HepG2 (cell line): Measurements from ENCODE around the gene ATP6V1G2. TPM values are rescaled to one million over a fixed set of nuclear protein-coding genes. Genes with fewer than 3 reads are reported as not detected.
A peak's percentile ranks its signal among the peaks of the same experiment; 100 is the strongest.

Experiments
- ERF ChIP-seq: IDR thresholded peaks from 2 replicates; pipeline ENCODE4 v1.6.1; 2018; ENCODE audit warnings: missing biosample characterization, missing genetic modification reagents
- KLF16 ChIP-seq, 2 experiments: sonication (generic) in 1 of 2; formaldehyde crosslinking in 1 of 2; IDR thresholded peaks; 2 replicates each; pipeline versions ENCODE4 v1.6.1 to v1.8.0; 2016 to 2023; ENCODE audit warnings: missing genetic modification reagents in 2 of 2, missing compliant biosample characterization in 1 of 2
- NAIF1 ChIP-seq: sonication (generic); formaldehyde crosslinking; IDR thresholded peaks from 2 replicates; pipeline ENCODE4 v1.5.0; 2020; ENCODE audit warnings: mild to moderate bottlenecking, missing genetic modification reagents, borderline replicate concordance
- TAF1 ChIP-seq: sonication (generic); formaldehyde crosslinking; IDR thresholded peaks from 2 replicates; pipeline ENCODE4 v1.4.0; 2020; ENCODE audit warnings: missing genetic modification reagents
- ZNF253 ChIP-seq: sonication (generic); formaldehyde crosslinking; IDR thresholded peaks from 2 replicates; pipeline ENCODE4 v1.8.0; 2022; ENCODE audit warnings: mild to moderate bottlenecking, missing genetic modification reagents, borderline replicate concordance
- ZNF451 ChIP-seq: sonication (generic); formaldehyde crosslinking; IDR thresholded peaks from 2 replicates; pipeline ENCODE4 v1.5.0; 2020; ENCODE audit warnings: mild to moderate bottlenecking, missing genetic modification reagents
- ZSCAN30 ChIP-seq: sonication (generic); formaldehyde crosslinking; IDR thresholded peaks from 2 replicates; pipeline ENCODE4 v1.5.0; 2020; ENCODE audit warnings: mild to moderate bottlenecking, missing genetic modification reagents
- polyA plus RNA-seq, 8 experiments: library from polyadenylated mRNA; depleted of rRNA in 3 of 8; stranded (reverse) in 7 of 8; unstranded in 1 of 8; fragments of >200 nt; fragmentation: Illumina TruSeq in 4 of 8; extraction: Trizol in 4 of 8; gene quantifications; 2 replicates each; pipeline versions ENCODE4 v1.2.1 to v1.2.3, GENCODE V29; 2011 to 2016; ENCODE audit warnings: low read depth in 4 of 8, missing spikeins in 1 of 8, mixed read lengths in 1 of 8; ENCODE audit not compliant: insufficient read depth in 1 of 8
- total RNA-seq, 5 experiments: library from RNA; depleted of rRNA; stranded (reverse); fragments of >200 nt; fragmentation: Illumina TruSeq; extraction: Trizol; gene quantifications; 2 replicates each; pipeline ENCODE4 v1.2.3, GENCODE V29; 2016; ENCODE audit warnings: low read depth in 1 of 5
- TF ChIP-seq, protein P1 (sequence below), 2 experiments: sonication (generic) in 1 of 2; formaldehyde crosslinking in 1 of 2; IDR thresholded peaks; 2 replicates each; pipeline versions ENCODE4 v1.4.0 to v1.6.1; 2018 to 2020; ENCODE audit warnings: missing genetic modification reagents in 2 of 2, borderline replicate concordance in 1 of 2, low read depth in 1 of 2, mild to moderate bottlenecking in 1 of 2, missing biosample characterization in 1 of 2
- TF ChIP-seq, protein P2 (sequence below): sonication (generic); formaldehyde crosslinking; IDR thresholded peaks from 2 replicates; pipeline ENCODE4 v1.8.1; 2023; ENCODE audit warnings: mild to moderate bottlenecking, missing genetic modification reagents, borderline replicate concordance
- TF ChIP-seq, protein P3 (sequence below): sonication (generic); formaldehyde crosslinking; IDR thresholded peaks from 2 replicates; pipeline ENCODE4 v1.5.0; 2020; ENCODE audit warnings: mild to moderate bottlenecking, missing genetic modification reagents, borderline replicate concordance
- TF ChIP-seq, protein P4 (sequence below): sonication (generic); formaldehyde crosslinking; IDR thresholded peaks from 2 replicates; pipeline ENCODE4 v1.8.0; 2022; ENCODE audit warnings: missing genetic modification reagents, mild to moderate bottlenecking, inconsistent platforms, borderline replicate concordance
- TF ChIP-seq, protein P5 (sequence below): IDR thresholded peaks from 2 replicates; pipeline ENCODE4 v1.6.1; 2016; ENCODE audit warnings: control low read depth

ATP6V1G2 gene
- total and polyA plus RNA-seq, 2 of the 13 experiments (the other 11 are each of a cell fraction or from before 2014, with no cell fraction given): 0.27 to 0.83 TPM

DNA sequence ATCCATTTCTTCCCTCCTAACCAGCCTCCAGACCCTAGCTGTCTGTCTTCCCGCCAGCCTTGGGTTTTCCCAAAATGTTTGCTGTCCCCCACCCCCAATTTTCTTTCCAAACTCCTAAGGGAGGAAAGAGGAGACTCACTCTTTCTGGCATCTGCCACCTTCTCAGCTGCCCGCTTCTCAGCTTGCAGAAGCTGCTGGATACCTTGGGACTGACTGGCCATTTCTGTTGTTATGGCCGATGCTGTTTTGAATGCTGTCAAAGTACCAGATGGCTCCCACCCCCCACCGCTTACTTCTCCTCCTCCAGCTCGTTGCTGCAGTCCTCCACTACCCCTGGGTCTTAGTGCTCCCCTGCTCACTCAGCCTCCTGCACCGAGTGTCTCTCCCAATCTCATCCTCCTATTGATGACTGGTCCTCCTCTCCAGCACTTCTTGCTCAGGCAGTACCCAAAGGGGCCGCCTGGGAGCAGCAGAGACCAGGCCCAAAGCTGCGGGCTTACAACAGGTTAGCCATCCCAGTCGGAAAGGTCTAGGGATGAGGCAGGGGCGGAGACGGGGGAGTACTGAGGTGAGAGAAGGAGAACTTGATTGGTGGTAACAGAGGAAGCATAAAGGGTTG is at the start of gene ATP6V1G2 (continued):
- TF ChIP-seq, protein P1, sequence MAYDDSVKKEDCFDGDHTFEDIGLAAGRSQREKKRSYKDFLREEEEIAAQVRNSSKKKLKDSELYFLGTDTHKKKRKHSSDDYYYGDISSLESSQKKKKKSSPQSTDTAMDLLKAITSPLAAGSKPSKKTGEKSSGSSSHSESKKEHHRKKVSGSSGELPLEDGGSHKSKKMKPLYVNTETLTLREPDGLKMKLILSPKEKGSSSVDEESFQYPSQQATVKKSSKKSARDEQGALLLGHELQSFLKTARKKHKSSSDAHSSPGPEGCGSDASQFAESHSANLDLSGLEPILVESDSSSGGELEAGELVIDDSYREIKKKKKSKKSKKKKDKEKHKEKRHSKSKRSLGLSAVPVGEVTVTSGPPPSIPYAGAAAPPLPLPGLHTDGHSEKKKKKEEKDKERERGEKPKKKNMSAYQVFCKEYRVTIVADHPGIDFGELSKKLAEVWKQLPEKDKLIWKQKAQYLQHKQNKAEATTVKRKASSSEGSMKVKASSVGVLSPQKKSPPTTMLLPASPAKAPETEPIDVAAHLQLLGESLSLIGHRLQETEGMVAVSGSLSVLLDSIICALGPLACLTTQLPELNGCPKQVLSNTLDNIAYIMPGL (CRISPR knock-in tag; IDR thresholded peaks at IDR 0.05; ENCODE audit: borderline replicate concordance in 1 of 2, low read depth in 1 of 2): peak; percentile 31 to 85
- TF ChIP-seq KLF16 (CRISPR knock-in tag; IDR thresholded peaks at IDR 0.05): peak in 1 of 2 experiments; percentile 30; a peak in 1 of 4 replicates
- TF ChIP-seq NAIF1 (CRISPR knock-in tag): no peak
- 0 out of 2 replicates have a peak, but pooled peaks have one; percentile 55 for TF ChIP-seq ZNF451 (CRISPR knock-in tag)
- TF ChIP-seq, protein P2, sequence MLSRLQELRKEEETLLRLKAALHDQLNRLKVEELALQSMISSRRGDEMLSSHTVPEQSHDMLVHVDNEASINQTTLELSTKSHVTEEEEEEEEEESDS: no peak
- TF ChIP-seq, protein P3, sequence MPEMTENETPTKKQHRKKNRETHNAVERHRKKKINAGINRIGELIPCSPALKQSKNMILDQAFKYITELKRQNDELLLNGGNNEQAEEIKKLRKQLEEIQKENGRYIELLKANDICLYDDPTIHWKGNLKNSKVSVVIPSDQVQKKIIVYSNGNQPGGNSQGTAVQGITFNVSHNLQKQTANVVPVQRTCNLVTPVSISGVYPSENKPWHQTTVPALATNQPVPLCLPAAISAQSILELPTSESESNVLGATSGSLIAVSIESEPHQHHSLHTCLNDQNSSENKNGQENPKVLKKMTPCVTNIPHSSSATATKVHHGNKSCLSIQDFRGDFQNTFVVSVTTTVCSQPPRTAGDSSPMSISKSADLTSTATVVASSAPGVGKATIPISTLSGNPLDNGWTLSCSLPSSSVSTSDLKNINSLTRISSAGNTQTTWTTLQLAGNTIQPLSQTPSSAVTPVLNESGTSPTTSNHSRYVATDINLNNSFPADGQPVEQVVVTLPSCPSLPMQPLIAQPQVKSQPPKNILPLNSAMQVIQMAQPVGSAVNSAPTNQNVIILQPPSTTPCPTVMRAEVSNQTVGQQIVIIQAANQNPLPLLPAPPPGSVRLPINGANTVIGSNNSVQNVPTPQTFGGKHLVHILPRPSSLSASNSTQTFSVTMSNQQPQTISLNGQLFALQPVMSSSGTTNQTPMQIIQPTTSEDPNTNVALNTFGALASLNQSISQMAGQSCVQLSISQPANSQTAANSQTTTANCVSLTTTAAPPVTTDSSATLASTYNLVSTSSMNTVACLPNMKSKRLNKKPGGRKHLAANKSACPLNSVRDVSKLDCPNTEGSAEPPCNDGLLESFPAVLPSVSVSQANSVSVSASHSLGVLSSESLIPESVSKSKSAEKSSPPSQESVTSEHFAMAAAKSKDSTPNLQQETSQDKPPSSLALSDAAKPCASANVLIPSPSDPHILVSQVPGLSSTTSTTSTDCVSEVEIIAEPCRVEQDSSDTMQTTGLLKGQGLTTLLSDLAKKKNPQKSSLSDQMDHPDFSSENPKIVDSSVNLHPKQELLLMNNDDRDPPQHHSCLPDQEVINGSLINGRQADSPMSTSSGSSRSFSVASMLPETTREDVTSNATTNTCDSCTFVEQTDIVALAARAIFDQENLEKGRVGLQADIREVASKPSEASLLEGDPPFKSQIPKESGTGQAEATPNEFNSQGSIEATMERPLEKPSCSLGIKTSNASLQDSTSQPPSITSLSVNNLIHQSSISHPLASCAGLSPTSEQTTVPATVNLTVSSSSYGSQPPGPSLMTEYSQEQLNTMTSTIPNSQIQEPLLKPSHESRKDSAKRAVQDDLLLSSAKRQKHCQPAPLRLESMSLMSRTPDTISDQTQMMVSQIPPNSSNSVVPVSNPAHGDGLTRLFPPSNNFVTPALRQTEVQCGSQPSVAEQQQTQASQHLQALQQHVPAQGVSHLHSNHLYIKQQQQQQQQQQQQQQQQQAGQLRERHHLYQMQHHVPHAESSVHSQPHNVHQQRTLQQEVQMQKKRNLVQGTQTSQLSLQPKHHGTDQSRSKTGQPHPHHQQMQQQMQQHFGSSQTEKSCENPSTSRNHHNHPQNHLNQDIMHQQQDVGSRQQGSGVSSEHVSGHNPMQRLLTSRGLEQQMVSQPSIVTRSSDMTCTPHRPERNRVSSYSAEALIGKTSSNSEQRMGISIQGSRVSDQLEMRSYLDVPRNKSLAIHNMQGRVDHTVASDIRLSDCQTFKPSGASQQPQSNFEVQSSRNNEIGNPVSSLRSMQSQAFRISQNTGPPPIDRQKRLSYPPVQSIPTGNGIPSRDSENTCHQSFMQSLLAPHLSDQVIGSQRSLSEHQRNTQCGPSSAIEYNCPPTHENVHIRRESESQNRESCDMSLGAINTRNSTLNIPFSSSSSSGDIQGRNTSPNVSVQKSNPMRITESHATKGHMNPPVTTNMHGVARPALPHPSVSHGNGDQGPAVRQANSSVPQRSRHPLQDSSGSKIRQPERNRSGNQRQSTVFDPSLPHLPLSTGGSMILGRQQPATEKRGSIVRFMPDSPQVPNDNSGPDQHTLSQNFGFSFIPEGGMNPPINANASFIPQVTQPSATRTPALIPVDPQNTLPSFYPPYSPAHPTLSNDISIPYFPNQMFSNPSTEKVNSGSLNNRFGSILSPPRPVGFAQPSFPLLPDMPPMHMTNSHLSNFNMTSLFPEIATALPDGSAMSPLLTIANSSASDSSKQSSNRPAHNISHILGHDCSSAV: no peak
- peak; percentile 56; the same call in 1 of the 2 replicates for TF ChIP-seq ERF (CRISPR knock-in tag)
- no peak for TF ChIP-seq TAF1 (CRISPR knock-in tag)
- no peak for TF ChIP-seq ZNF253 (CRISPR knock-in tag)
- TF ChIP-seq ZSCAN30: no peak
- TF ChIP-seq, protein P4, sequence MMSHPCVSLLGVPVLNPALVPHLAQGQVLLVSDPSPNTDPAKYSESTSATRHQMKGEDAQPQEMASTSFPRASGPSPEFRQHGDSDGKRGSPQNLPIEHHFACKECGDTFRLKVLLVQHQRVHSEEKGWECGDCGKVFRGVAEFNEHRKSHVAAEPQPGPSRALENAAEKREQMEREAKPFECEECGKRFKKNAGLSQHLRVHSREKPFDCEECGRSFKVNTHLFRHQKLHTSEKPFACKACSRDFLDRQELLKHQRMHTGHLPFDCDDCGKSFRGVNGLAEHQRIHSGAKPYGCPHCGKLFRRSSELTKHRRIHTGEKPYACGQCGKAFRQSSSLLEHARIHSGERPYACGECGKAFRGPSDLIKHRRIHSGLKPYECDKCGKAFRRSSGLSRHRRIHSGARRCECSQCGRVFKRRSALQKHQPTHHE: no peak
- TF ChIP-seq, protein P5, sequence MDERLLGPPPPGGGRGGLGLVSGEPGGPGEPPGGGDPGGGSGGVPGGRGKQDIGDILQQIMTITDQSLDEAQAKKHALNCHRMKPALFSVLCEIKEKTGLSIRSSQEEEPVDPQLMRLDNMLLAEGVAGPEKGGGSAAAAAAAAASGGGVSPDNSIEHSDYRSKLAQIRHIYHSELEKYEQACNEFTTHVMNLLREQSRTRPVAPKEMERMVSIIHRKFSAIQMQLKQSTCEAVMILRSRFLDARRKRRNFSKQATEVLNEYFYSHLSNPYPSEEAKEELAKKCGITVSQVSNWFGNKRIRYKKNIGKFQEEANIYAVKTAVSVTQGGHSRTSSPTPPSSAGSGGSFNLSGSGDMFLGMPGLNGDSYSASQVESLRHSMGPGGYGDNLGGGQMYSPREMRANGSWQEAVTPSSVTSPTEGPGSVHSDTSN (CRISPR knock-in tag): no peak
